ENCODE results near the gene FUOM. TPM values are rescaled to one million over a fixed set of nuclear protein-coding genes. Genes with fewer than 3 reads are reported as not detected.

FUOM gene
- total and polyA plus RNA-seq, 2 of the 8 experiments (the other 6 are each of a cell fraction or from before 2014, with no cell fraction given) = 22.0 to 30.4 TPM

DNA sequence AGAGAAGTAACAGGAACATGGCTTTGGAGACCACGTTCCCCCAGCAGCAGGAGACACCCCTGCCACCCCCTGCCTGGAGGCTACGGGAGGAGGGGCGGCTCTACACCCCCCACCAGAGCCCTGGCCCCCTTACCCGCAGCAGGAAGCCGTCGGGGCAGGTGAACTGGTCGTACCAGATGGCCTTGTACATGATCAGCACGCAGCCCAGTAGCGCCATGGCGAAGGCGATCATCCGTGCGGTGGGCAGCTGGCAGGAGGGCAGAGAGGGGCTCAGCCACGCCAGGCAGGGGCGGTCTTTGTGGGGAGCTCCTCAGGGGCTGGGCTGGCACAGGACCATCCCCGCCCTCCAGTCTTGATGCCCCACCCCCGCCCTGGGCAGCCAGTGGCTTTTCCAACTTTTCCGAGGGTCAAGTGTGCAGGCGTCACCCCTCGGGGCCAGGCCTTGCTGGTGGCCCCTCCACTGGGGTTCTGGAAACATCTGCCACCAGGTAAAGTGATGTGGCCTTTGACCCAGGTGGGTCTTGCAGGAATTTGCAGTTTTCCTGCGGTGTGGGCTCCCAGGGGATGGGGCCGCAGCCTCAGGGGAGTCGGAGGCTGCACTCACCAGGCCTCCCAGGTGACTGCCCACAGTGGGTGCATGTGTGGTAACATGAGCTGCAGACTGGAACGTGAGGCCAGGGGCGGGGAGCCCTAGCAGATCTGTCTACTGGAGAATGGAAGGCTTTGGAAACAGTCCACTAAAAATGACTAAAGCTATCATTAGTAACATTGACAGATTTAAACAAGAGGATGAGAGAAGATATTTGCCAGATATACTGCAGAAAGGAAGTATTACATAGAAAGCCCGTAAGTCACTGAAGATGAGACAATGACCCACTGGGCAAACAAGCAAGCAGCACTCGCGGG lies 30.8 kb downstream of the FUOM start (continued):
- TF ChIP-seq CTBP2 (IDR thresholded peaks at IDR 0.05; ENCODE audit: borderline replicate concordance, insufficient read depth, insufficient read length, low read length) = no peak
- no peak for TF ChIP-seq TCF12 (IDR thresholded peaks at IDR 0.05; ENCODE audit: low read depth, low read length)
- no peak for TF ChIP-seq TAF7 (optimal IDR thresholded peaks at IDR 0.05; ENCODE audit: borderline replicate concordance, low read depth, low read length)
- TF ChIP-seq ZNF274 (IDR thresholded peaks at IDR 0.05; ENCODE audit: borderline replicate concordance, extremely low read depth, low read length) = no peak
- no peak for TF ChIP-seq HDAC6 (IDR thresholded peaks at IDR 0.05; ENCODE audit: low read depth, low read length)
- TF ChIP-seq MAFK (IDR thresholded peaks at IDR 0.05; ENCODE audit: low read depth, low read length) = no peak
- TF ChIP-seq CEBPB (IDR thresholded peaks at IDR 0.05; ENCODE audit: low read depth, low read length) = no peak
- TF ChIP-seq RAD21 (IDR thresholded peaks at IDR 0.05 in 1 of 2, conservative IDR thresholded peaks at IDR 0.05 in 1 of 2; ENCODE audit: low read depth in 2 of 2, low read length in 2 of 2) = no peak
